Neural progenitor cell (in vitro differentiated cells): Measurements from ENCODE around the gene SLC51B. TPM values are rescaled to one million over a fixed set of nuclear protein-coding genes. Genes with fewer than 3 reads are reported as not detected.
A peak's percentile ranks its signal among the peaks of the same experiment; 100 is the strongest.

Experiments
- DNase-seq: peaks from one replicate; pipeline ENCODE4 v3.0.0-alpha.2; 2016; ENCODE audit warnings: low spot score
- H2AFZ ChIP-seq: fragments of 200-600 bp; sonication (generic); replicated peaks from 2 replicates; pipeline ENCODE4 v1.6.1; 2016; ENCODE audit warnings: antibody characterized with exemption
- H3F3A ChIP-seq: fragments of 200-600 bp; sonication (generic); 2 replicates; pipeline ENCODE4 v1.6.1; 2016; ENCODE audit warnings: antibody characterized with exemption, low read depth
- H3K27ac ChIP-seq: fragments of 200-600 bp; sonication (generic); 2 replicates; pipeline ENCODE4 v1.5.1; 2016; ENCODE audit warnings: mild to moderate bottlenecking
- H3K27me3 ChIP-seq: fragments of 200-600 bp; sonication (generic); 2 replicates; pipeline ENCODE4 v1.6.1; 2016; ENCODE audit warnings: mild to moderate bottlenecking, moderate library complexity
- H3K36me3 ChIP-seq: fragments of 200-600 bp; sonication (generic); 2 replicates; pipeline ENCODE4 v1.5.1; 2016
- H3K4me1 ChIP-seq: fragments of 200-600 bp; sonication (generic); 2 replicates; pipeline ENCODE4 v1.6.1; 2016; ENCODE audit warnings: mixed run types
- H3K4me2 ChIP-seq: fragments of 200-600 bp; sonication (generic); 2 replicates; pipeline ENCODE4 v1.6.1; 2016
- H3K4me3 ChIP-seq: fragments of 200-600 bp; sonication (generic); 2 replicates; pipeline ENCODE4 v1.5.1; 2016
- H3K79me2 ChIP-seq: fragments of 200-600 bp; sonication (generic); 2 replicates; pipeline ENCODE4 v1.6.1; 2016; ENCODE audit warnings: low read depth
- H3K9ac ChIP-seq: fragments of 200-600 bp; sonication (generic); 2 replicates; pipeline ENCODE4 v1.6.1; 2016
- H3K9me3 ChIP-seq: fragments of 200-600 bp; sonication (generic); 2 replicates; pipeline ENCODE4 v1.5.1; 2016; ENCODE audit warnings: low read depth
- H4K20me1 ChIP-seq: fragments of 200-600 bp; sonication (generic); 2 replicates; pipeline ENCODE4 v1.6.1; 2016; ENCODE audit warnings: low read depth
- H3K27ac Mint-ChIP-seq: 3 replicates; pipeline ENCODE4 v1.8.0; 2021; ENCODE audit warnings: mixed read lengths
- H3K27me3 Mint-ChIP-seq: 2 replicates; pipeline ENCODE4 v1.8.0; 2022; ENCODE audit warnings: low read depth, mild to moderate bottlenecking, inconsistent platforms, moderate library complexity, mixed read lengths; ENCODE audit not compliant: insufficient read depth
- H3K36me3 Mint-ChIP-seq: 3 replicates; pipeline ENCODE4 v1.8.0; 2021; ENCODE audit warnings: mixed read lengths
- H3K4me1 Mint-ChIP-seq: 3 replicates; pipeline ENCODE4 v1.8.0; 2021; ENCODE audit warnings: mixed read lengths
- H3K4me3 Mint-ChIP-seq: 3 replicates; pipeline ENCODE4 v1.8.0; 2021; ENCODE audit warnings: mild to moderate bottlenecking, moderate library complexity, mixed read lengths
- H3K9me3 Mint-ChIP-seq: 3 replicates; pipeline ENCODE4 v1.8.0; 2020; ENCODE audit warnings: mixed read lengths
- CTCF ChIP-seq: fragments of 200-600 bp; sonication (generic); IDR thresholded peaks from 2 replicates; pipeline ENCODE4 v1.5.1; 2017; ENCODE audit warnings: antibody characterized with exemption, mild to moderate bottlenecking
- EZH2 ChIP-seq: fragments of 200-600 bp; sonication (generic); IDR thresholded peaks from 2 replicates; pipeline ENCODE4 v1.6.1; 2017; ENCODE audit warnings: antibody characterized with exemption, mild to moderate bottlenecking, moderate library complexity
- EZH2phosphoT487 ChIP-seq: fragments of 200-600 bp; sonication (generic); IDR thresholded peaks from 2 replicates; pipeline ENCODE4 v1.6.1; 2017; ENCODE audit warnings: antibody characterized with exemption
- total RNA-seq: library from RNA; depleted of rRNA; stranded (reverse); fragments of >200 nt; gene quantifications from 2 replicates; pipeline ENCODE4 v1.2.3, GENCODE V29; 2015; ENCODE audit warnings: low replicate concordance

Gene SLC51B
- total RNA-seq, 1 donor from 2014 or later = not detected

GRCh38 chr15:65079580-65079979 lies 34.4 kb downstream of the SLC51B start:
- no peak overlapping the region for H2AFZ ChIP-seq
- H3K4me3 Mint-ChIP-seq = no peak overlapping the region
- H3F3A ChIP-seq = peaks cover 42% of the 10 kb centered on the region
- H3K27ac ChIP-seq = no peak overlapping the region
- no peak overlapping the region for H3K27ac Mint-ChIP-seq
- DNase-seq = no peak
- H3K27me3 Mint-ChIP-seq = peaks cover 21% of the 10 kb centered on the region
- no peaks in the 10 kb centered on the region for H3K36me3 ChIP-seq
- H3K4me2 ChIP-seq = no peak overlapping the region
- H3K9me3 Mint-ChIP-seq = peaks cover 2% of the 10 kb centered on the region
- H3K4me1 Mint-ChIP-seq = peaks cover 43% of the 10 kb centered on the region
- peaks cover 39% of the 10 kb centered on the region for H3K4me1 ChIP-seq
- H3K9ac ChIP-seq = no peak overlapping the region
- TF ChIP-seq EZH2phosphoT487 (no peak), CTCF (no peak), EZH2 (no peak)
- H3K27me3 ChIP-seq = peaks cover 75% of the 10 kb centered on the region
- H3K4me3 ChIP-seq = no peak overlapping the region
- H4K20me1 ChIP-seq = peaks cover 33% of the 10 kb centered on the region
- H3K9me3 ChIP-seq = no peaks in the 10 kb centered on the region
- H3K36me3 Mint-ChIP-seq = peaks cover 1% of the 10 kb centered on the region
- no peaks in the 10 kb centered on the region for H3K79me2 ChIP-seq

- Mint-ChIP-seq H3K27me3 (peaks cover 24% of the 10 kb centered on the region), H3K27ac (no peak overlapping the region), H3K36me3 (peaks cover 1% of the 10 kb centered on the region), H3K4me1 (peaks cover 58% of the 10 kb centered on the region), H3K9me3 (peaks cover 2% of the 10 kb centered on the region), H3K4me3 (no peak overlapping the region)
- H2AFZ ChIP-seq = no peak overlapping the region
- H3K9me3 ChIP-seq = no peaks in the 10 kb centered on the region
- no peaks in the 10 kb centered on the region for H3K36me3 ChIP-seq
- H3K9ac ChIP-seq = no peak overlapping the region
- no peaks in the 10 kb centered on the region for H3K79me2 ChIP-seq
- H3K4me1 ChIP-seq = peaks cover 48% of the 10 kb centered on the region
- no peak overlapping the region for H3K27ac ChIP-seq
- H4K20me1 ChIP-seq = peaks cover 35% of the 10 kb centered on the region
- no peak overlapping the region for H3K4me2 ChIP-seq
- H3F3A ChIP-seq = peaks cover 46% of the 10 kb centered on the region
- H3K27me3 ChIP-seq = peaks cover 89% of the 10 kb centered on the region
- TF ChIP-seq EZH2 = no peak
- no peak overlapping the region for H3K4me3 ChIP-seq
- DNase-seq = no peak
Measured at GRCh38 chr15:65081270-65081669, 36.1 kb downstream of the SLC51B start.

- Histone ChIP-seq H3K36me3 (no peaks in the 10 kb centered on the region), H3K27ac (no peak overlapping the region), H4K20me1 (peaks cover 35% of the 10 kb centered on the region), H2AFZ (no peak overlapping the region), H3K27me3 (peaks cover 88% of the 10 kb centered on the region), H3F3A (peaks cover 46% of the 10 kb centered on the region), H3K4me3 (no peak overlapping the region), H3K9me3 (no peaks in the 10 kb centered on the region), H3K79me2 (no peaks in the 10 kb centered on the region), H3K4me1 (peaks cover 48% of the 10 kb centered on the region), H3K4me2 (peak overlapping the region; percentile 72), H3K9ac (no peak overlapping the region)
- no peak for DNase-seq
- H3K36me3 Mint-ChIP-seq = no peaks in the 10 kb centered on the region
- no peaks in the 10 kb centered on the region for H3K9me3 Mint-ChIP-seq
- H3K27me3 Mint-ChIP-seq = peaks cover 22% of the 10 kb centered on the region
- H3K4me3 Mint-ChIP-seq = no peak overlapping the region
- peaks cover 58% of the 10 kb centered on the region for H3K4me1 Mint-ChIP-seq
- TF ChIP-seq CTCF (no peak), EZH2 (no peak), EZH2phosphoT487 (no peak)
- no peak overlapping the region for H3K27ac Mint-ChIP-seq
Measured at GRCh38 chr15:65081758-65082157, 36.6 kb downstream of the SLC51B start.

- Histone ChIP-seq H4K20me1 (peaks cover 35% of the 10 kb centered on the region), H3F3A (peaks cover 46% of the 10 kb centered on the region), H3K9me3 (no peaks in the 10 kb centered on the region), H3K79me2 (no peaks in the 10 kb centered on the region), H3K4me1 (peaks cover 54% of the 10 kb centered on the region), H2AFZ (no peak overlapping the region), H3K36me3 (no peaks in the 10 kb centered on the region), H3K9ac (no peak overlapping the region), H3K4me3 (peak overlapping the region; percentile 16), H3K4me2 (peak overlapping the region; percentile 72), H3K27me3 (peaks cover 89% of the 10 kb centered on the region), H3K27ac (no peak overlapping the region)
- Mint-ChIP-seq H3K27me3 (peaks cover 23% of the 10 kb centered on the region), H3K4me3 (peak overlapping the region; percentile 64), H3K4me1 (peaks cover 63% of the 10 kb centered on the region), H3K9me3 (no peaks in the 10 kb centered on the region), H3K27ac (peak overlapping the region; percentile 6), H3K36me3 (no peaks in the 10 kb centered on the region)
- peak; percentile 51 for DNase-seq
- no peak for TF ChIP-seq EZH2phosphoT487
- no peak for TF ChIP-seq CTCF
- TF ChIP-seq EZH2 = no peak
Measured at GRCh38 chr15:65082303-65082953, 37.2 kb downstream of the SLC51B start.
